Stimulated activated CD8-positive, alpha-beta memory T cell treated with anti-CD3 and anti-CD28 coated beads, Interleukin-2, amount 100 ng/mL, for 1 hour (primary cell): ENCODE results near the gene FBXW11.

Source experiments
- DNase-seq, 2 donors: peaks; one replicate each; pipeline ENCODE4 v3.0.0-alpha.2; 2020; ENCODE audit warnings: low read depth in 2 of 2

Gene FBXW11

GRCh38 chr5:172006321-172007174, at the start of gene FBXW11:
Gene FBXW11 (minus strand): TSS chr5:172006638. CDS start chr5:172006502, 136 bp downstream.
- DNase-seq: peak; percentile 88 to 93

DNA sequence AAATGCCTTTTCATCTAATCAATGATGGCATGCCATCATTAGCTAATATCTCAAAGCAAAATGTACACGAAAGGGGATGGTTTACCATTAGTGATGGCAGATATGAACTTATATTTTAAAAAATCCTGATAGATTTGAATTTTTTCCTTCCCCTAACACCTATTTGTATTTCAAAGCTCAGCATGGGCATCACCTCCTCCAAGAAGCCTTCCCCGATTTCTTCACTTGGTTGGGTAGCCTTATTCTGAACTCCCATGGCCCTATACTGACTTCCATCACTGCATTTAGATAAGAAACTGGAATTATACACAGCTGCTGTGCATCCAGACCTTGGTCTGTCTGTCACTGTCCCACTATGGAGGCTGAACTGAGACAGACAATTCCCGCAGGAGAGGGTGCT, 49.6 kb upstream of the FBXW11 start:
- no peak for DNase-seq

DNA sequence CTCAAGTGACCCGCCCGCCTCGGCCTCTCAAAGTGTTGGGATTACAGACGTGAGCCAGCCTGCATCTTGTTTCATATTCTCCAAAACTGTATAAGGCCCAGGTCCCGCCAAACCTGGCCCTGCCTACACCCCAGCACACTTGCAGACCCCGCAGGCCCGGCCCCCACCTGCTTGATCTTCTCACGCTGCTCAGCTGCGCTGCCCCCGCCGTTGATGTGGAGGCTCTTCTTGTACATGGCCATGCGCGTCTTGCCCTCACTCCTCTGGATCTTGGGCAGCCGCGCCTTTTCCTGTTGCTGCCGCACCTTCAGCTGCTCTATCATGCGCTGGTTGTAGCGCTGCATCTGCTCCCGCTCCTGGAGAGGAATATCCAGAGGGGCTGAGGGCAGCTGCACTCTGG, 49.0 kb upstream of the FBXW11 start:
- DNase-seq: no peak

GRCh38 chr5:172054611-172055153, 48.2 kb upstream of the FBXW11 start:
- DNase-seq: no peak

DNA sequence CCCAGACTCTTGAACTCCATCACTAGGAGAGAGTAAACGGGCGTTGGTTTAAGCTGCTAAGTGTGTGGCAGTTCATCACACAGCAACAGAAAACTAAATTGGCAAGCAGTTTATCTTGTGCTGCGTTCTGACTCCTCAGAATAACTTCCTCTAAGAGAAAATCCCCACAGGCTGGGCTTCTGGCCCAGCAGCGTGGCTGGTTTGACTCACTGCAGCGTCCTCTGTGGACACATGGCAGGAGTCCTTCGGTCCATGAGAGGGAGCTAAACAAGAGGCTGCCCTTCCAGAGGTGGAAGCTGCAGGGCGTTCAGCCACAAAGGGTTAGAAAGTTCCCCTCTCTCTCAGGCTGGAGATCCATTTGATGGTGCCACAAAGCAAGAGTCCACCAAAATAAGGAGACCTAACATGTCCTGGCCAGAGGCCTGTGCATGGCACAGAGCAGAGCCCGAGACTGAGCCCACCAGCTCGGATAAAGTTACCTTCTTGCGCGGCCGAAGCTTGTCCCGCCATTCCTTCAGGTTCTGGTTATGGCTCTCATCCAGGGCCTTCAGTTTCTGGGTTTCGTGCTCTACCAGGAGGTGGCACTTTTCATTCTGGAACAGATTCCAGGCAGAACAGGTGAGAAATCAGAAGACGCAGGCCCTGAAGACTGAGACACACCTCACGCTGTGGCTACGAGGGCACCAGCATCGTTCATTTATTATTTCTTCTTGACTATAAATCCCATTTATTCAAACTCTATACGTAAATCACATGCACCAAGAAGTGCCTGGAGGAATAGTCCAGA, 46.2 kb upstream of the FBXW11 start:
- DNase-seq: no peak

DNA sequence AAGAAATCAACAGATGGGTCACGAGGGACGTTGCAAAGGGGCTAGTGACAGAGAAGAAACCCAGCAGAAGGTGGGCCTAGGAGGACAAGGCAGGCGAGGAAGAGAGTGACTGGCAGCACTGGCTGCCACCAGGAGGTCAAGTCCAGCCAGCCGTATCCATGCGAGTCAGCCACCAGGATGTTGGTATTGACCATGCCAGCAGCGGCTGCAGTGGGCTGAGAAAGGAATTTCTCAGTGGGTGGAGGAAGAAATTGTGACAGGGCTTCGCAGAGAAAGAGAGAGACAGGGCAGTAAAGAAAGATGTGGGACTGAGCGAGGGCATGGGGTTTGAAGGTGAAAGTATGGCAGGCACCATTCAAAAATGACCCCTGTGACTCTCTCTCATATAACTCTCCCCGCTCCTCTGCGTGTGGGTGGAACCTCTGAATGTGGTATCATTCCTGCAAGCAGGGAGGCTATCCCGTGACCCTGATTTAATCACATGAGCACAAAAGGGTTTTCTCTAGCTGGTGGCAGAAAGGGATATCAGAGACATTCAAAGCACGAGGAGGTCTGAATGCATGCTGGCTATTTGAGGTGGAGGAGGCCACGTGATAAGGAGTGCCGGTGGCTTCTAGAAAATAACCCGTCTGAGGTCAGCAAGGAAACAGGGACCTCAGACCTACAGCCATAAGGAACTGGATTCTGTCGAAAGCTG, 45.4 kb upstream of the FBXW11 start:
- DNase-seq: no peak

- no peak for DNase-seq
These were observed 43.6 kb upstream of the FBXW11 start for GRCh38 chr5:172050080-172050479.

DNA sequence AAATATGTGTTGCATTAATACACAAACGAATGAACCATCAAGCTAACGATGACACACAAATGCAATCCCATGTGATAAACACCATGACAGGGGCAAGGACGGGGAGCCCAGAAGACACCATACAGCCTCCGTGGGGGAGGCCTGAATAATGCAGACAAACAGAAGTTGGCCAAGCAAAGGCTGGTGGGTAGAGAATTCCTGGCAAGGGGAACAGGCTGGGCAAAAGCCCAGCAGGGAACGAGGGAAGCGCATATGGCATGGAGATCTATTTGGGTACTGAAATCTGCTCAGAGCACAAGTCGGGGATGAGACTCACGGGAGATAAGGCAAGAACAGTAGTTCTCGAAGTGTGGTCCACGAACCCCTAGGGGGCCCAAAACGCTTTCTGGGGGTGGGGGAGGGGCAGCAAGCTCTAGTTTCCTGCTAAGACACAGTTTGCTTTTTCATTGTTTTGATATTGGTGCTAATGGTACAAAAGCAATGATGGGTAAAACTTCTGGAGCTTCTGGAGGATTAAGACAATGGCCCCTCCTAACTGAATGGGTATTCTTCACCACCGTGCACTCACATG, 42.9 kb upstream of the FBXW11 start:
- DNase-seq: no peak

GRCh38 chr5:172048539-172049101, 42.2 kb upstream of the FBXW11 start:
- no peak for DNase-seq

- DNase-seq: no peak
These were observed 41.7 kb upstream of the FBXW11 start for GRCh38 chr5:172048170-172048422.

DNA sequence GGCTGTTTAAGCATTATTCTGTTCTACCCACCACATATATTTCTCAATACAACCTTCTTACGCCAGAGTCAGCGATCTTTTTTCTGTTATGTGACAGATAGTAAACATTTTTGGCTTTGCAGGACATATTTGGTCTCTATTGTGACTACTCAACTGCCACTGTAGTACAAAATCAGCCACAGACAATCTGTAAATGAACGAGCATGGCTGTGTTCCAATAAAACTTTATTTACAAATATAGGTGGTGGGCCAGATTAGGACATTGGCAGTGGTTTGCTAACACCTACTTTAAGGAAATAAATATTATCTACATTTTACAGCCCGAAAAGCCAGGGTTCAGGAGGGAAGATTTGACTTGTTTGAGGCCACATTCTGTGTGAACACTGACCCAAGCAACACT, 40.2 kb upstream of the FBXW11 start:
- DNase-seq: no peak

DNA sequence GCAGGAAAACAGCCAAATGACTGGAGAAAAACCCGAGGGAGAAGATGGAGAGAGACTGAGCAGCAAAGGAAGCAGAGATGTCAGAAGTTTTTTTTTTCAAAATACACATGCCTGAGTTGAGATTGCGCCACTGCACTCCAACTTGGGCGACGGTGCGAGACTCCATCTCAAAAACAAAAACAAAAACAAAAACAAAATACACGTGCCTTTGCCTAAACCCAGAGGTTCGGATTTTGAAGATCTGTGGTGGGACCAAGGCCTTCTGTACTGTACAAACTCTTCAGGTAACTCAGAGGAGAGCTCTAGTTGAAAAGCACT, 38.8 kb upstream of the FBXW11 start:
- no peak for DNase-seq

- DNase-seq: no peak
These were observed 38.3 kb upstream of the FBXW11 start for GRCh38 chr5:172044631-172045314.

- DNase-seq: no peak
These were observed 37.4 kb upstream of the FBXW11 start for GRCh38 chr5:172043865-172044264.

GRCh38 chr5:172042183-172042582, 35.7 kb upstream of the FBXW11 start:
- no peak for DNase-seq

GRCh38 chr5:172038167-172038566, 31.7 kb upstream of the FBXW11 start:
- no peak for DNase-seq

- no peak for DNase-seq
These were observed 28.6 kb upstream of the FBXW11 start for GRCh38 chr5:172035049-172035448.

- no peak for DNase-seq
These were observed 25.5 kb upstream of the FBXW11 start for GRCh38 chr5:172031894-172032461.

GRCh38 chr5:172029876-172030275, 23.4 kb upstream of the FBXW11 start:
- no peak for DNase-seq

DNA sequence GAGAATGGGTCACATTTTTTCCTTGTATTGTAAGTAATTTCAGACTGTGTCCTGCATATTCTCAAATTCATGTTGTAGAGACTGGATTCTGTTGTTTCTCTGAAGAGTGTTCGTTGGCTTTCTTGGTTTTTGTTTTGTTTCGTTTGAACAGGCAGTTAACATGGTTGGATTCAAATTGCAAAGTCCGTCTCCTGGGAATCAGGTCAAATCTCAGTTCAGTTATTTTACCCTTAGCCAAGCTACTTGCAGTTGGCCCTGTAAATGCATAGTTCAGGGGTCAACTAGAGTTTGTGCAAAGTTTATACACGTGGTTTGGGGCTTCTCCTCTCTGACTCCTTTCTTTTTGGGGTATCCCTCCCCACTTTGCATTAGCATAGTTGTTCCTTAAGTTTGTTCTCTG, 21.7 kb upstream of the FBXW11 start:
- no peak for DNase-seq
